K562 (cell line): ENCODE results near the gene BRWD1. TPM values are rescaled to one million over a fixed set of nuclear protein-coding genes. Genes with fewer than 3 reads are reported as not detected.
A peak's percentile ranks its signal among the peaks of the same experiment; 100 is the strongest.

ENCODE experiments used
- AFF1 ChIP-seq, 2 experiments: fragments of 450-650 bp; IDR thresholded peaks; 2 replicates each; pipeline ENCODE4 v1.6.1; 2018; ENCODE audit warnings: mild to moderate bottlenecking in 2 of 2, low read depth in 1 of 2; ENCODE audit not compliant: partially characterized antibody in 2 of 2
- ATF7 ChIP-seq: fragments of 450-650 bp; IDR thresholded peaks from 2 replicates; pipeline ENCODE4 v1.7.1; 2014; ENCODE audit warnings: mild to moderate bottlenecking, moderate library complexity
- BACH1 ChIP-seq: fragments of 200-800 bp; sonication (Bioruptor generic); IDR thresholded peaks from 2 replicates; pipeline ENCODE4 v1.6.1; 2016; ENCODE audit warnings: missing genetic modification characterization, missing compliant biosample characterization
- C11orf30 ChIP-seq: fragments of 450-650 bp; IDR thresholded peaks from 2 replicates; pipeline ENCODE4 v1.6.1; 2016; ENCODE audit warnings: low read depth, mild to moderate bottlenecking
- FOS ChIP-seq: IDR thresholded peaks from 3 replicates; pipeline ENCODE4 v1.6.1; 2011; ENCODE audit not compliant: insufficient read length; ENCODE audit errors: extremely low read depth
- HDAC2 ChIP-seq: fragments of 450-650 bp; IDR thresholded peaks from 2 replicates; pipeline ENCODE4 v1.6.1; 2016; ENCODE audit warnings: mild to moderate bottlenecking
- JUND ChIP-seq, 2 experiments: IDR thresholded peaks; 2 replicates in 1 of 2; 3 replicates in 1 of 2; pipeline ENCODE4 v1.6.1; 2011; ENCODE audit warnings: borderline replicate concordance in 2 of 2, low read depth in 2 of 2, low read length in 2 of 2, improper control_type of control experiment in 1 of 2, missing biosample characterization in 1 of 2, missing genetic modification characterization in 1 of 2, missing genetic modification reagents in 1 of 2
- KAT7 ChIP-seq: sonication (generic); formaldehyde crosslinking; IDR thresholded peaks from 2 replicates; pipeline ENCODE4 v1.8.0; 2022; ENCODE audit warnings: missing genetic modification reagents, mild to moderate bottlenecking, borderline replicate concordance
- MTA3 ChIP-seq: fragments of 450-650 bp; formaldehyde crosslinking; IDR thresholded peaks from 2 replicates; pipeline ENCODE4 v1.6.1; 2017; ENCODE audit warnings: mild to moderate bottlenecking, borderline replicate concordance
- NFE2L1 ChIP-seq: fragments of 450-650 bp; IDR thresholded peaks from 2 replicates; pipeline ENCODE4 v1.6.1; 2016; ENCODE audit warnings: missing genetic modification characterization, low read depth, mild to moderate bottlenecking, missing compliant biosample characterization, moderate library complexity, borderline replicate concordance
- polyA plus RNA-seq, 8 experiments: library from polyadenylated mRNA; depleted of rRNA in 4 of 8; stranded (reverse) in 5 of 8; unstranded in 3 of 8; fragments of >200 nt; fragmentation: Nextera tagmentation in 2 of 8; fragmentation: Illumina TruSeq in 1 of 8; extraction: Ambion mirVana in 2 of 8; extraction: Trizol in 1 of 8; gene quantifications; 2 replicates each; pipeline versions ENCODE4 v1.2.1 to v1.2.3, GENCODE V29; 2011 to 2014; ENCODE audit warnings: inconsistent platforms in 1 of 8, missing spikeins in 1 of 8
- total RNA-seq, 7 experiments: library from RNA; depleted of rRNA in 6 of 7; stranded (reverse); fragments of >200 nt in 6 of 7; fragmentation: Illumina TruSeq in 2 of 7; extraction: Trizol in 2 of 7; gene quantifications; 2 replicates each; pipeline versions ENCODE4 v1.2.1 to v1.2.3, GENCODE V29; 2011 to 2021; ENCODE audit warnings: low replicate concordance in 1 of 7
- TF ChIP-seq, protein P1 (sequence below): fragments of 450-650 bp; IDR thresholded peaks from 2 replicates; pipeline ENCODE4 v1.6.1; 2017; ENCODE audit warnings: antibody characterized with exemption, mild to moderate bottlenecking
- TF ChIP-seq, protein P2 (sequence below): fragments of 200-800 bp; sonication (Bioruptor generic); IDR thresholded peaks from 2 replicates; pipeline ENCODE4 v1.6.1; 2017; ENCODE audit warnings: missing genetic modification characterization, missing compliant biosample characterization
- TF ChIP-seq, protein P3 (sequence below), 2 experiments: fragments of 450-650 bp; conservative IDR thresholded peaks; 2 replicates each; pipeline ENCODE4 v1.6.1; 2017; ENCODE audit warnings: mild to moderate bottlenecking in 2 of 2, moderate library complexity in 2 of 2

The BRWD1 gene
- total and polyA plus RNA-seq, 9 of the 15 experiments (the other 6 are each of a cell fraction or from before 2014, with no cell fraction given), result 10.1 to 60.2 (median 34.1) TPM

DNA sequence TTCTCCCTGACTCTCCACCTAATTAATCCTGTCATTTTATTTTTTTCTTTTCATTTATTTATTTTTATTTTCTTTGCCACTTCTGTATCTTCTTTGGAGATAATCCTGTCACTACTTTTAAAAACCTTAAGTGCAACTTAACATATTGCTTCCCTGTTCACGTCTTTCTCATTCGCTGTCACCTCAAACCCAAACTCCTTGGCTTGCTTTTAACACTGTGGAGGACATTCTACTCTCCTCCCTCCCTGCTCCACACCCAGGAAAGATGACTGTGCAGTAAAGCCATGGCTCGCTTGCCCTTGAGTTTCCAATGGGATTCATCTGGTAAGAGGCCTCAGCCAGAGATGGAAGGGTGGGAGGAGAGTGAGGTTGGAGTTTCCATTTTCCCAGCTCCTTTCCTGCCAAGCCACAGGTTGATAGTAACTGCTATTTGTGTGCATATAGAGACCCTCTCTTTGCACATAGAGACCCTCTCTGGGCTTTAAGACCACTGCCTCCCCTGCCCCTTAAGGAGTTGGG lies 6.4 kb upstream of the BRWD1 start (continued):
- peak in 1 of 2 experiments; percentile 34 for TF ChIP-seq AFF1 (IDR thresholded peaks at IDR 0.05; ENCODE audit: low read depth in 1 of 2, partially characterized antibody in 2 of 2)
- peak; percentile 87; the same call in 1 of the 2 replicates for TF ChIP-seq BACH1 (tag)
- peak; percentile 66 for TF ChIP-seq MTA3
- TF ChIP-seq HDAC2, result 0 out of 2 replicates have a peak, but pooled peaks have one; percentile 21
- TF ChIP-seq KAT7, result no peak
- peak; percentile 95 for TF ChIP-seq C11orf30
- TF ChIP-seq, protein P1, sequence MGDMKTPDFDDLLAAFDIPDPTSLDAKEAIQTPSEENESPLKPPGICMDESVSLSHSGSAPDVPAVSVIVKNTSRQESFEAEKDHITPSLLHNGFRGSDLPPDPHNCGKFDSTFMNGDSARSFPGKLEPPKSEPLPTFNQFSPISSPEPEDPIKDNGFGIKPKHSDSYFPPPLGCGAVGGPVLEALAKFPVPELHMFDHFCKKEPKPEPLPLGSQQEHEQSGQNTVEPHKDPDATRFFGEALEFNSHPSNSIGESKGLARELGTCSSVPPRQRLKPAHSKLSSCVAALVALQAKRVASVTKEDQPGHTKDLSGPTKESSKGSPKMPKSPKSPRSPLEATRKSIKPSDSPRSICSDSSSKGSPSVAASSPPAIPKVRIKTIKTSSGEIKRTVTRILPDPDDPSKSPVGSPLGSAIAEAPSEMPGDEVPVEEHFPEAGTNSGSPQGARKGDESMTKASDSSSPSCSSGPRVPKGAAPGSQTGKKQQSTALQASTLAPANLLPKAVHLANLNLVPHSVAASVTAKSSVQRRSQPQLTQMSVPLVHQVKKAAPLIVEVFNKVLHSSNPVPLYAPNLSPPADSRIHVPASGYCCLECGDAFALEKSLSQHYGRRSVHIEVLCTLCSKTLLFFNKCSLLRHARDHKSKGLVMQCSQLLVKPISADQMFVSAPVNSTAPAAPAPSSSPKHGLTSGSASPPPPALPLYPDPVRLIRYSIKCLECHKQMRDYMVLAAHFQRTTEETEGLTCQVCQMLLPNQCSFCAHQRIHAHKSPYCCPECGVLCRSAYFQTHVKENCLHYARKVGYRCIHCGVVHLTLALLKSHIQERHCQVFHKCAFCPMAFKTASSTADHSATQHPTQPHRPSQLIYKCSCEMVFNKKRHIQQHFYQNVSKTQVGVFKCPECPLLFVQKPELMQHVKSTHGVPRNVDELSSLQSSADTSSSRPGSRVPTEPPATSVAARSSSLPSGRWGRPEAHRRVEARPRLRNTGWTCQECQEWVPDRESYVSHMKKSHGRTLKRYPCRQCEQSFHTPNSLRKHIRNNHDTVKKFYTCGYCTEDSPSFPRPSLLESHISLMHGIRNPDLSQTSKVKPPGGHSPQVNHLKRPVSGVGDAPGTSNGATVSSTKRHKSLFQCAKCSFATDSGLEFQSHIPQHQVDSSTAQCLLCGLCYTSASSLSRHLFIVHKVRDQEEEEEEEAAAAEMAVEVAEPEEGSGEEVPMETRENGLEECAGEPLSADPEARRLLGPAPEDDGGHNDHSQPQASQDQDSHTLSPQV, result peak; percentile 87
- TF ChIP-seq ATF7, result 0 out of 2 replicates have a peak, but pooled peaks have one; percentile 17
- peak; percentile 58; the same call in 1 of the 2 replicates for TF ChIP-seq NFE2L1
- TF ChIP-seq JUND (IDR thresholded peaks at IDR 0.05; ENCODE audit: borderline replicate concordance, low read depth, low read length), result peak; percentile 31; the same call in 1 of the 2 replicates
- no peak for TF ChIP-seq JUND (tag; IDR thresholded peaks at IDR 0.05; ENCODE audit: borderline replicate concordance, low read depth, low read length)
- TF ChIP-seq, protein P2, sequence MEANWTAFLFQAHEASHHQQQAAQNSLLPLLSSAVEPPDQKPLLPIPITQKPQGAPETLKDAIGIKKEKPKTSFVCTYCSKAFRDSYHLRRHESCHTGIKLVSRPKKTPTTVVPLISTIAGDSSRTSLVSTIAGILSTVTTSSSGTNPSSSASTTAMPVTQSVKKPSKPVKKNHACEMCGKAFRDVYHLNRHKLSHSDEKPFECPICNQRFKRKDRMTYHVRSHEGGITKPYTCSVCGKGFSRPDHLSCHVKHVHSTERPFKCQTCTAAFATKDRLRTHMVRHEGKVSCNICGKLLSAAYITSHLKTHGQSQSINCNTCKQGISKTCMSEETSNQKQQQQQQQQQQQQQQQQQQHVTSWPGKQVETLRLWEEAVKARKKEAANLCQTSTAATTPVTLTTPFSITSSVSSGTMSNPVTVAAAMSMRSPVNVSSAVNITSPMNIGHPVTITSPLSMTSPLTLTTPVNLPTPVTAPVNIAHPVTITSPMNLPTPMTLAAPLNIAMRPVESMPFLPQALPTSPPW (CRISPR knock-in tag), result peak; percentile 79
- TF ChIP-seq, protein P3, sequence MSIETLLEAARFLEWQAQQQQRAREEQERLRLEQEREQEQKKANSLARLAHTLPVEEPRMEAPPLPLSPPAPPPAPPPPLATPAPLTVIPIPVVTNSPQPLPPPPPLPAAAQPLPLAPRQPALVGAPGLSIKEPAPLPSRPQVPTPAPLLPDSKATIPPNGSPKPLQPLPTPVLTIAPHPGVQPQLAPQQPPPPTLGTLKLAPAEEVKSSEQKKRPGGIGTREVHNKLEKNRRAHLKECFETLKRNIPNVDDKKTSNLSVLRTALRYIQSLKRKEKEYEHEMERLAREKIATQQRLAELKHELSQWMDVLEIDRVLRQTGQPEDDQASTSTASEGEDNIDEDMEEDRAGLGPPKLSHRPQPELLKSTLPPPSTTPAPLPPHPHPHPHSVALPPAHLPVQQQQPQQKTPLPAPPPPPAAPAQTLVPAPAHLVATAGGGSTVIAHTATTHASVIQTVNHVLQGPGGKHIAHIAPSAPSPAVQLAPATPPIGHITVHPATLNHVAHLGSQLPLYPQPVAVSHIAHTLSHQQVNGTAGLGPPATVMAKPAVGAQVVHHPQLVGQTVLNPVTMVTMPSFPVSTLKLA (conservative IDR thresholded peaks at IDR 0.05), result peak in 1 of 2 experiments; percentile 10; a peak in 1 of 4 replicates
- no peak for TF ChIP-seq FOS
